HL-60 (cell line): ENCODE data around the gene MCF2L2.
A peak's percentile ranks its signal among the peaks of the same experiment; 100 is the strongest.

Experiments
- DNase-seq, 2 experiments: peaks; one replicate each; pipeline ENCODE4 v3.0.0-alpha.2; 2010 to 2020; ENCODE audit warnings: low read depth in 1 of 2, low spot score in 1 of 2
- H3K27ac ChIP-seq: fragments of 250-450 bp; sonication (Bioruptor Pico); replicated peaks from 2 replicates; pipeline ENCODE4 v1.5.1; 2020; ENCODE audit warnings: mild to moderate bottlenecking, moderate library complexity
- H3K27me3 ChIP-seq: fragments of 250-450 bp; sonication (Bioruptor Pico); 2 replicates; pipeline ENCODE4 v1.5.1; 2021; ENCODE audit warnings: mild to moderate bottlenecking, moderate library complexity; ENCODE audit not compliant: insufficient read depth, poor library complexity, severe bottlenecking
- H3K4me3 ChIP-seq: replicated peaks from 2 replicates; pipeline ENCODE4 v1.5.1; 2011; ENCODE audit warnings: mild to moderate bottlenecking, control low read depth, low read length; ENCODE audit not compliant: insufficient read depth
- GABPA ChIP-seq: IDR thresholded peaks from 2 replicates; pipeline ENCODE4 v1.6.1; 2012; ENCODE audit warnings: low read depth
- POLR2AphosphoS5 ChIP-seq: IDR thresholded peaks from 2 replicates; pipeline ENCODE4 v1.6.1; 2012; ENCODE audit warnings: low read depth
- SPI1 ChIP-seq: IDR thresholded peaks from 2 replicates; pipeline ENCODE4 v1.6.1; 2012; ENCODE audit warnings: low read depth, mild to moderate bottlenecking, borderline replicate concordance
- TF ChIP-seq, protein P1 (sequence below): IDR thresholded peaks from 2 replicates; pipeline ENCODE4 v1.6.1; 2012; ENCODE audit warnings: low read depth; ENCODE audit not compliant: insufficient replicate concordance
- TF ChIP-seq, protein P2 (sequence below): IDR thresholded peaks from one replicate; pipeline ENCODE4 v1.5.1; 2011; ENCODE audit warnings: low read length, control low read depth, inconsistent platforms; ENCODE audit not compliant: insufficient read depth

Gene MCF2L2

GRCh38 chr3:183318877-183319276 is 109.5 kb downstream of the MCF2L2 start:
- H3K4me3 ChIP-seq: no peak overlapping the region
- TF ChIP-seq, protein P1, sequence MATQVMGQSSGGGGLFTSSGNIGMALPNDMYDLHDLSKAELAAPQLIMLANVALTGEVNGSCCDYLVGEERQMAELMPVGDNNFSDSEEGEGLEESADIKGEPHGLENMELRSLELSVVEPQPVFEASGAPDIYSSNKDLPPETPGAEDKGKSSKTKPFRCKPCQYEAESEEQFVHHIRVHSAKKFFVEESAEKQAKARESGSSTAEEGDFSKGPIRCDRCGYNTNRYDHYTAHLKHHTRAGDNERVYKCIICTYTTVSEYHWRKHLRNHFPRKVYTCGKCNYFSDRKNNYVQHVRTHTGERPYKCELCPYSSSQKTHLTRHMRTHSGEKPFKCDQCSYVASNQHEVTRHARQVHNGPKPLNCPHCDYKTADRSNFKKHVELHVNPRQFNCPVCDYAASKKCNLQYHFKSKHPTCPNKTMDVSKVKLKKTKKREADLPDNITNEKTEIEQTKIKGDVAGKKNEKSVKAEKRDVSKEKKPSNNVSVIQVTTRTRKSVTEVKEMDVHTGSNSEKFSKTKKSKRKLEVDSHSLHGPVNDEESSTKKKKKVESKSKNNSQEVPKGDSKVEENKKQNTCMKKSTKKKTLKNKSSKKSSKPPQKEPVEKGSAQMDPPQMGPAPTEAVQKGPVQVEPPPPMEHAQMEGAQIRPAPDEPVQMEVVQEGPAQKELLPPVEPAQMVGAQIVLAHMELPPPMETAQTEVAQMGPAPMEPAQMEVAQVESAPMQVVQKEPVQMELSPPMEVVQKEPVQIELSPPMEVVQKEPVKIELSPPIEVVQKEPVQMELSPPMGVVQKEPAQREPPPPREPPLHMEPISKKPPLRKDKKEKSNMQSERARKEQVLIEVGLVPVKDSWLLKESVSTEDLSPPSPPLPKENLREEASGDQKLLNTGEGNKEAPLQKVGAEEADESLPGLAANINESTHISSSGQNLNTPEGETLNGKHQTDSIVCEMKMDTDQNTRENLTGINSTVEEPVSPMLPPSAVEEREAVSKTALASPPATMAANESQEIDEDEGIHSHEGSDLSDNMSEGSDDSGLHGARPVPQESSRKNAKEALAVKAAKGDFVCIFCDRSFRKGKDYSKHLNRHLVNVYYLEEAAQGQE: no peak
- TF ChIP-seq, protein P2, sequence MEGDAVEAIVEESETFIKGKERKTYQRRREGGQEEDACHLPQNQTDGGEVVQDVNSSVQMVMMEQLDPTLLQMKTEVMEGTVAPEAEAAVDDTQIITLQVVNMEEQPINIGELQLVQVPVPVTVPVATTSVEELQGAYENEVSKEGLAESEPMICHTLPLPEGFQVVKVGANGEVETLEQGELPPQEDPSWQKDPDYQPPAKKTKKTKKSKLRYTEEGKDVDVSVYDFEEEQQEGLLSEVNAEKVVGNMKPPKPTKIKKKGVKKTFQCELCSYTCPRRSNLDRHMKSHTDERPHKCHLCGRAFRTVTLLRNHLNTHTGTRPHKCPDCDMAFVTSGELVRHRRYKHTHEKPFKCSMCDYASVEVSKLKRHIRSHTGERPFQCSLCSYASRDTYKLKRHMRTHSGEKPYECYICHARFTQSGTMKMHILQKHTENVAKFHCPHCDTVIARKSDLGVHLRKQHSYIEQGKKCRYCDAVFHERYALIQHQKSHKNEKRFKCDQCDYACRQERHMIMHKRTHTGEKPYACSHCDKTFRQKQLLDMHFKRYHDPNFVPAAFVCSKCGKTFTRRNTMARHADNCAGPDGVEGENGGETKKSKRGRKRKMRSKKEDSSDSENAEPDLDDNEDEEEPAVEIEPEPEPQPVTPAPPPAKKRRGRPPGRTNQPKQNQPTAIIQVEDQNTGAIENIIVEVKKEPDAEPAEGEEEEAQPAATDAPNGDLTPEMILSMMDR: no peak
- TF ChIP-seq POLR2AphosphoS5 (no peak), GABPA (no peak), SPI1 (no peak)
- H3K27ac ChIP-seq: no peak overlapping the region
- peak in 1 of 2 experiments; percentile 10 for DNase-seq
- no peaks in the 10 kb centered on the region for H3K27me3 ChIP-seq

DNA sequence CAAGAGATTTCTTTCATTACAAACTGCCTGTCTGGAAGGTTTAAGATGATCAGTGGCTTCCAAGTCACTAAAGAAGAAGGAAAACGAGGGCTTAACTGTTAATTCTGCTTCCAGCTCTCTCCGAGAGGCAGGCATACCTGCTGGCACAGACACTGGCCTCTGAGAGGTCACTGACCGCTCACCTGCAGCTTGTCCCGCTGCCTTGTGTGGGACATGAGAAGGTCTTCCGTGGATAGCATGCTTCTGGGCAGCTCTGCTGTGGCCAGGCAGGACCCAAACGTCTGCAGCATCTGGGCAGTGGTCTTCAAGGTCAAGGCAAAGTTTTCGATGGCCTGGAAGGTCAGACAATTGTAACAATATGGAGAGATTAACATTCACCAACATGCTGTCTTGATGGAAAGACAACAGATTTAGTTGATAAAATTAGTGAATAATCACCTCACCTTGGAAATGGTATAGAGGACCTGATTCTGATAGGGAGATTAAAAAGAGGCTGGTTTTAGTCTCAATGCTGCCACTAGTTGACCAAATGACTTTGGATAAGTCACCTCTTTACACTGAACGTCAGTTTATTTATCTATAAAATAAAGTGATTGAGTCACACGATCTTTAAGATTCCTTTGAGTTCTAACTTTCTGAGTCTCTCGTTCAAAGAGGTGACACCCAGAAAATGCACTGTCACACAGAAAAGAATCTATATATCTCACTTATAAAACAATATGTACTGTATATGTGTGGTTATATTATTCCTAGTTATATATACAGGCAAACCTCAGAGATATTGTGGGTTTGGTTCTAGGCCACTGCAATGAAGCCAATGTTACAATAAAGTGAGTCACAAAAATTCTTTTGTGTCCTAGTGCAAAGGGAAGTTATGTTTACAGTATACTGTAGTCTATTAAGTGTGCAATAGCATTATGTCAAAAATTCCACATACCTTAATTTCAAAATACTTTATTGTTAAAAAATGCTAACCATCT is 110.2 kb downstream of the MCF2L2 start:
- Histone ChIP-seq H3K4me3 (no peak overlapping the region), H3K27me3 (no peaks in the 10 kb centered on the region), H3K27ac (no peak overlapping the region)
- TF ChIP-seq SPI1: no peak
- TF ChIP-seq POLR2AphosphoS5: no peak
- TF ChIP-seq, protein P2: no peak
- TF ChIP-seq, protein P1: no peak
- no peak for TF ChIP-seq GABPA
- DNase-seq: no peak

DNA sequence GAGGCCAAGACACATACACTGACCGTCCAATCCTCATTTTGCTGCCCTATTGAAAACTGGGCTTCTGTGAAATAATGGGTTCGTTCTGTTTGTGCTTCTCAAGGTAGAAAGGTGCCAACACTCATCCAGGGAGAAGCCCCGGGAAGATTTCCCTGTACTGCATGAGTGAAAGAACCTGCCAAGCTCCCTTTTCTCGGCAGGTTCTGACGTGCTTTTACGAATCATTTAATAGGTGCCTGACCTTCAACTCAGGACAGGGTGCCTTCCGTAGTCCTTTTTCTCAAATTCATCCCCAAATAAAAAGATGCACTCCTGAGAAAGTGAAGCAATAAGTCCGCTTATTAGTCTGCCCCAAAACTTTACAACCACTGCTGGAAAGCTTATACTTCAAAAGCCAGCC is 111.1 kb downstream of the MCF2L2 start:
- Histone ChIP-seq H3K27me3 (no peaks in the 10 kb centered on the region), H3K4me3 (no peak overlapping the region), H3K27ac (no peak overlapping the region)
- TF ChIP-seq, protein P1: no peak
- TF ChIP-seq POLR2AphosphoS5 (no peak), SPI1 (no peak), GABPA (no peak)
- TF ChIP-seq, protein P2: no peak
- DNase-seq: no peak
